ENCODE measurements around the gene SMCO4. TPM values are rescaled to one million over a fixed set of nuclear protein-coding genes. Genes with fewer than 3 reads are reported as not detected.

The SMCO4 gene
- total and polyA plus RNA-seq, 2 experiments from 2014 or later: 42.2 to 49.0 TPM

GRCh38 chr11:93505703-93506102 is 37.5 kb downstream of the SMCO4 start:
- no peak overlapping the region for H3K27ac Mint-ChIP-seq
- H3K27me3 Mint-ChIP-seq (ENCODE audit: insufficient read depth, low read depth, poor library complexity): peaks cover 3% of the 10 kb centered on the region

More at GRCh38 chr11:93505703-93506102, 37.5 kb downstream of the SMCO4 start:
- Mint-ChIP-seq H3K4me3 (no peak overlapping the region), H3K36me3 (ENCODE audit: low read depth) (peaks cover 44% of the 10 kb centered on the region), H3K4me1 (no peaks in the 10 kb centered on the region), H3K9me3 (peaks cover 8% of the 10 kb centered on the region; the same call in 2 of the 3 replicates)
- H4K20me1 ChIP-seq (replicated peaks; ENCODE audit: insufficient read depth): 0 out of 2 replicates have a peak, but pooled peaks cover 4% of the 10 kb centered on the region
- no peak overlapping the region for H2AFZ ChIP-seq
- H3K9me2 ChIP-seq (ENCODE audit: insufficient read depth): no peaks in the 10 kb centered on the region
- TF ChIP-seq ZNF114 (CRISPR knock-in tag; IDR thresholded peaks at IDR 0.05) (no peak), NANOG (IDR thresholded peaks at IDR 0.05; ENCODE audit: borderline replicate concordance) (no peak), STAT1 (IDR thresholded peaks at IDR 0.05; ENCODE audit: unreplicated experiment) (no peak), ZNF462 (CRISPR knock-in tag; IDR thresholded peaks at IDR 0.05) (no peak), POLR2AphosphoS5 (IDR thresholded peaks at IDR 0.05; ENCODE audit: low read depth) (no peak), CREB1 (CRISPR knock-in tag; IDR thresholded peaks at IDR 0.05; ENCODE audit: low read depth) (no peak), EZH2phosphoT487 (IDR thresholded peaks at IDR 0.05; ENCODE audit: unreplicated experiment) (no peak), REST (IDR thresholded peaks at IDR 0.05; ENCODE audit: unreplicated experiment) (no peak), ZNF331 (CRISPR knock-in tag; IDR thresholded peaks at IDR 0.05; ENCODE audit: low read depth) (no peak), EZH2 (IDR thresholded peaks at IDR 0.05; ENCODE audit: low read depth, unreplicated experiment) (no peak), JUNB (IDR thresholded peaks at IDR 0.05; ENCODE audit: unreplicated experiment) (no peak)
- TF ChIP-seq, protein P1, sequence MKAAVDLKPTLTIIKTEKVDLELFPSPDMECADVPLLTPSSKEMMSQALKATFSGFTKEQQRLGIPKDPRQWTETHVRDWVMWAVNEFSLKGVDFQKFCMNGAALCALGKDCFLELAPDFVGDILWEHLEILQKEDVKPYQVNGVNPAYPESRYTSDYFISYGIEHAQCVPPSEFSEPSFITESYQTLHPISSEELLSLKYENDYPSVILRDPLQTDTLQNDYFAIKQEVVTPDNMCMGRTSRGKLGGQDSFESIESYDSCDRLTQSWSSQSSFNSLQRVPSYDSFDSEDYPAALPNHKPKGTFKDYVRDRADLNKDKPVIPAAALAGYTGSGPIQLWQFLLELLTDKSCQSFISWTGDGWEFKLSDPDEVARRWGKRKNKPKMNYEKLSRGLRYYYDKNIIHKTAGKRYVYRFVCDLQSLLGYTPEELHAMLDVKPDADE (IDR thresholded peaks at IDR 0.05): no peak
- TF ChIP-seq, protein P2, sequence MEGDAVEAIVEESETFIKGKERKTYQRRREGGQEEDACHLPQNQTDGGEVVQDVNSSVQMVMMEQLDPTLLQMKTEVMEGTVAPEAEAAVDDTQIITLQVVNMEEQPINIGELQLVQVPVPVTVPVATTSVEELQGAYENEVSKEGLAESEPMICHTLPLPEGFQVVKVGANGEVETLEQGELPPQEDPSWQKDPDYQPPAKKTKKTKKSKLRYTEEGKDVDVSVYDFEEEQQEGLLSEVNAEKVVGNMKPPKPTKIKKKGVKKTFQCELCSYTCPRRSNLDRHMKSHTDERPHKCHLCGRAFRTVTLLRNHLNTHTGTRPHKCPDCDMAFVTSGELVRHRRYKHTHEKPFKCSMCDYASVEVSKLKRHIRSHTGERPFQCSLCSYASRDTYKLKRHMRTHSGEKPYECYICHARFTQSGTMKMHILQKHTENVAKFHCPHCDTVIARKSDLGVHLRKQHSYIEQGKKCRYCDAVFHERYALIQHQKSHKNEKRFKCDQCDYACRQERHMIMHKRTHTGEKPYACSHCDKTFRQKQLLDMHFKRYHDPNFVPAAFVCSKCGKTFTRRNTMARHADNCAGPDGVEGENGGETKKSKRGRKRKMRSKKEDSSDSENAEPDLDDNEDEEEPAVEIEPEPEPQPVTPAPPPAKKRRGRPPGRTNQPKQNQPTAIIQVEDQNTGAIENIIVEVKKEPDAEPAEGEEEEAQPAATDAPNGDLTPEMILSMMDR (conservative IDR thresholded peaks at IDR 0.05; ENCODE audit: low read depth in 2 of 2): no peak
- H3K27me3 ChIP-seq (ENCODE audit: insufficient read depth): no peaks in the 10 kb centered on the region
- H3K4me1 ChIP-seq (ENCODE audit: insufficient read depth): no peaks in the 10 kb centered on the region
- peaks cover 19% of the 10 kb centered on the region for H3K79me2 ChIP-seq (replicated peaks; ENCODE audit: insufficient read depth)
- DNase-seq (ENCODE audit: low spot score): no peak
- H3K4me3 ChIP-seq: no peak overlapping the region
- no peak for ATAC-seq
- no peaks in the 10 kb centered on the region; the same call in 1 of the 2 replicates for H3K36me3 ChIP-seq (ENCODE audit: insufficient read depth)
- H3K27ac ChIP-seq (ENCODE audit: low read depth): no peak overlapping the region
- H3K4me2 ChIP-seq: no peak overlapping the region
- H3F3A ChIP-seq (replicated peaks; ENCODE audit: low read depth): no peaks in the 10 kb centered on the region

All from GM23338 (cell line).